ENCODE data around the gene RHOF. TPM values are rescaled to one million over a fixed set of nuclear protein-coding genes. Genes with fewer than 3 reads are reported as not detected.

The RHOF gene
- total RNA-seq, 2 donors from 2014 or later: 5.3 to 10.4 TPM

DNA sequence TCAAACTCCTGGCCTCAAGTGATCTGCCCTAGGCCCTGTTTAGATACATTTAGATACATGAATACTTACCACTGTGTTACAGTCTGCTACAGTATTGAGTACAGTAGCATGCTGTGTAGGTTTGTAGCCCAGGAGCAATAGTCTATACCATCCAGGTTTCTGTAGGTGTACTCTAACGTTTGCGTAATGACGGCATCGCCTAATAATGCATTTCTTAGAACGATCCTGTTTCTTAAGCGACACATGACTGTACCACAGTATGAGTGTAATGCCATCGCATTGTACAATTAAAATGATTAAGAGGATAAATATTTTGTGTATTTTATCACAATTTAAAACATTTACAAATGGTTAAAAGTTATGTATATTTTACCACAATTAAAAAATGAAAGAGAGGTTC, 62.0 kb downstream of the RHOF start:
- no peak for DNase-seq (ENCODE audit: low spot score)
- intact Hi-C loops (cut with DNase I): no loop called here

DNA sequence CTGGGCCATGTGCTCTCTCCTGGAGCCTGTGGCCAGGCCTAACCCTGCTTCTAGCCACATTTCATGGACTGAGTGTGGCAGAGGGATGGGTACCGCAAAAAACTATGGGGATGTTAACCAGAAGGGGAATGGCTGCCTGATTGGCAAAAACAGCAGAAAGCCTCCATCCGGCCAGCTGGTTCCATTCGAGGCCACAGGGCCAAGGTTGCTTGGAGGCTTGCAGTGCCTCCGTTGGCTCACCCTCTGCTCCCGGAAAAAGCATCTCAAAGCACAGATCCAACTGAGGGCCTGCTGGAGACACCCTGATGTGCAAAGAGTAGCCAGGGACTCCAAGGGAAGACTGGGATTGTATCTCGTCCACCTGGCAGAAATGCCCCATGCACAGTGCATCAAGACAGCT, 64.5 kb downstream of the RHOF start:
- intact Hi-C loops (cut with DNase I): no loop called here
- no peak for DNase-seq (ENCODE audit: low spot score)

Other genes with a start within 250 kb of the RHOF start
- 10 to 100 TPM; 14.6 to 15.6 TPM for gene KDM2B, start 212.7 kb downstream of the RHOF start, total RNA-seq
- 10 to 100 TPM; 10.5 to 13.1 TPM for gene ORAI1, start 167.2 kb downstream of the RHOF start, total RNA-seq
- under 1 TPM; 0.19 to 0.32 TPM for gene MORN3, start 124.0 kb downstream of the RHOF start, total RNA-seq
- gene TMEM120B, start 80.9 kb downstream of the RHOF start, total RNA-seq: 10 to 100 TPM in 1 of 2 donors, 1 to 10 TPM in 1; 7.9 to 11.0 TPM
- gene SETD1B, start 10.3 kb upstream of the RHOF start, total RNA-seq: 10 to 100 TPM; 20.2 to 20.9 TPM
- 10 to 100 TPM in 1 of 2 donors, 1 to 10 TPM in 1; 5.6 to 17.4 TPM for gene HPD, start 65.2 kb upstream of the RHOF start, total RNA-seq
- 10 to 100 TPM; 37.9 to 42.1 TPM for gene PSMD9, start 95.1 kb upstream of the RHOF start, total RNA-seq
- gene CFAP251, start 124.9 kb upstream of the RHOF start, total RNA-seq: 1 to 10 TPM in 1 of 2 donors, under 1 TPM in 1; 0.65 to 1.9 TPM
- gene BCL7A, start 228.2 kb upstream of the RHOF start, total RNA-seq: 1 to 10 TPM; 3.3 to 7.6 TPM

Measured in posterior vena cava (tissue), 2 donors.